ENCODE results near the gene FAM117A.

DNA sequence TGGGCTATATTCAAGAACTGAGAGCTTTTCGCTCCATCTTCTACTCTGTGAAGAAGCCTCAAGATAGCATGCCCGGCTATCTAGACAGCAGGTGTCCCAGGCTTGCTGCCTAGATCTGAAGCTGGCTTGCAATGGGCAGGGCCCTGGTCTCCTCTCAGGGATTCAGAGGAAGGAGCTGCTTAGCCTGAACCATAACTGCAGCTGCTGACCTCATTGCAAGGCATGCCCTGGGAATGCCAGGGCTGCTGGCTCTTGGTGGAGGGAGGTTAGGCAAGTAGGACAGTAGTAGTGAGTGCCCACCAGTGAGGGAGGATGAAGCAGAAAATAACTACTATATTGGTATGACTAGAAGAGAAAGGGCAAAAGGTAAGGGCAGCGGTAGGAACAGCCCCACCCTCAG is 34.9 kb downstream of the FAM117A start:
- TF ChIP-seq, protein P1, sequence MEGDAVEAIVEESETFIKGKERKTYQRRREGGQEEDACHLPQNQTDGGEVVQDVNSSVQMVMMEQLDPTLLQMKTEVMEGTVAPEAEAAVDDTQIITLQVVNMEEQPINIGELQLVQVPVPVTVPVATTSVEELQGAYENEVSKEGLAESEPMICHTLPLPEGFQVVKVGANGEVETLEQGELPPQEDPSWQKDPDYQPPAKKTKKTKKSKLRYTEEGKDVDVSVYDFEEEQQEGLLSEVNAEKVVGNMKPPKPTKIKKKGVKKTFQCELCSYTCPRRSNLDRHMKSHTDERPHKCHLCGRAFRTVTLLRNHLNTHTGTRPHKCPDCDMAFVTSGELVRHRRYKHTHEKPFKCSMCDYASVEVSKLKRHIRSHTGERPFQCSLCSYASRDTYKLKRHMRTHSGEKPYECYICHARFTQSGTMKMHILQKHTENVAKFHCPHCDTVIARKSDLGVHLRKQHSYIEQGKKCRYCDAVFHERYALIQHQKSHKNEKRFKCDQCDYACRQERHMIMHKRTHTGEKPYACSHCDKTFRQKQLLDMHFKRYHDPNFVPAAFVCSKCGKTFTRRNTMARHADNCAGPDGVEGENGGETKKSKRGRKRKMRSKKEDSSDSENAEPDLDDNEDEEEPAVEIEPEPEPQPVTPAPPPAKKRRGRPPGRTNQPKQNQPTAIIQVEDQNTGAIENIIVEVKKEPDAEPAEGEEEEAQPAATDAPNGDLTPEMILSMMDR (conservative IDR thresholded peaks at IDR 0.05; ENCODE audit: low read depth, low read length), result no peak
- TF ChIP-seq EZH2 (IDR thresholded peaks at IDR 0.05; ENCODE audit: borderline replicate concordance, low read depth, low read length, poor library complexity, severe bottlenecking), result no peak
